ENCODE data around the gene SRF. TPM values are rescaled to one million over a fixed set of nuclear protein-coding genes. Genes with fewer than 3 reads are reported as not detected.

The SRF gene
- total RNA-seq, 1 donor from 2014 or later = 29.2 TPM

- Histone ChIP-seq H3K27me3 (ENCODE audit: low read depth) (no peaks in the 10 kb centered on the region), H3K9me3 (no peaks in the 10 kb centered on the region), H3K4me3 (no peak overlapping the region), H3K4me1 (peaks cover 15% of the 10 kb centered on the region), H3K36me3 (no peaks in the 10 kb centered on the region), H3K27ac (no peak overlapping the region)
- ATAC-seq (no peak), DNase-seq (no peak)
- no peak for TF ChIP-seq CTCF (IDR thresholded peaks at IDR 0.05)
- intact Hi-C loops (cut with DNase I) = no loop called here
Measured at GRCh38 chr6:43231053-43231452, 60.0 kb downstream of the SRF start.

Other genes with a start within 250 kb of the SRF start
- 84.0 TPM for gene CNPY3, start 241.8 kb upstream of the SRF start, total RNA-seq
- gene GNMT, start 210.5 kb upstream of the SRF start, total RNA-seq = 2.4 TPM
- 33.3 TPM for gene PEX6, start 192.1 kb upstream of the SRF start, total RNA-seq
- gene PPP2R5D, start 186.7 kb upstream of the SRF start, total RNA-seq = 24.5 TPM
- 44.8 TPM for gene MEA1, start 157.3 kb upstream of the SRF start, total RNA-seq
- 59.3 TPM for gene KLHDC3, start 157.0 kb upstream of the SRF start, total RNA-seq
- gene RRP36, start 149.6 kb upstream of the SRF start, total RNA-seq = 35.3 TPM
- 16.1 TPM for gene CUL7, start 117.4 kb upstream of the SRF start, total RNA-seq
- 40.1 TPM for gene MRPL2, start 111.8 kb upstream of the SRF start, total RNA-seq
- gene KLC4, start 111.6 kb upstream of the SRF start, total RNA-seq = 45.2 TPM
- gene PTK7, start 95.0 kb upstream of the SRF start, total RNA-seq = 81.0 TPM
- gene CUL9, start 10.9 kb downstream of the SRF start, total RNA-seq = 41.8 TPM
- 24.0 TPM for gene DNPH1, start 58.2 kb downstream of the SRF start, total RNA-seq
- 0.09 TPM for gene TTBK1, start 72.2 kb downstream of the SRF start, total RNA-seq
- not detected for gene SLC22A7, start 127.0 kb downstream of the SRF start, total RNA-seq
- gene CRIP3, start 137.6 kb downstream of the SRF start, total RNA-seq = 0.95 TPM
- gene ZNF318, start 198.4 kb downstream of the SRF start, total RNA-seq = 18.3 TPM

Data from lower lobe of right lung (tissue), 2 donors.